ENCODE results near the gene TMPRSS5.

The TMPRSS5 gene

GRCh38 chr11:113647108-113647507 lies 59.0 kb downstream of the TMPRSS5 start:
- no peak overlapping the region for H3K27ac ChIP-seq (ENCODE audit: low read depth, low read length)
- H3K9ac ChIP-seq (ENCODE audit: low read length), result no peak overlapping the region
- no peak overlapping the region for H2BK120ac ChIP-seq (ENCODE audit: low read depth, low read length)
- no peak overlapping the region for H4K5ac ChIP-seq (ENCODE audit: low read length)
- no peak overlapping the region for H3K4ac ChIP-seq (ENCODE audit: low read depth, low read length)
- H3K27me3 ChIP-seq (ENCODE audit: insufficient read depth, low read length, poor library complexity), result no peaks in the 10 kb centered on the region
- H2BK15ac ChIP-seq (replicated peaks; ENCODE audit: low read depth), result no peak overlapping the region
- H3K79me2 ChIP-seq (ENCODE audit: control insufficient read depth, insufficient read depth, low read length), result no peaks in the 10 kb centered on the region
- H3K4me2 ChIP-seq (ENCODE audit: low read length), result no peak overlapping the region
- no CpG with 5 or more reads among the region's 3 CpGs for WGBS (ENCODE audit: extremely low coverage, insufficient coverage, low lambda C conversion rate)
- no peak overlapping the region for H3K18ac ChIP-seq (ENCODE audit: low read length)
- H4K8ac ChIP-seq (ENCODE audit: low read depth, low read length), result no peak overlapping the region
- no peaks in the 10 kb centered on the region for H3K4me1 ChIP-seq (ENCODE audit: control insufficient read depth, low read depth, low read length)
- H3K56ac ChIP-seq (ENCODE audit: low read length), result no peak overlapping the region
- H3K36me3 ChIP-seq (ENCODE audit: control insufficient read depth, insufficient read depth, low read length), result no peaks in the 10 kb centered on the region
- H3K4me3 ChIP-seq (ENCODE audit: low read length), result no peak overlapping the region
- no peak overlapping the region for H3K23ac ChIP-seq (ENCODE audit: low read length)
- no peak for DNase-seq
- H2AK5ac ChIP-seq (ENCODE audit: low read length), result no peak overlapping the region
- H2BK5ac ChIP-seq (ENCODE audit: low read length), result no peak overlapping the region
- H3K79me1 ChIP-seq (ENCODE audit: low read length), result no peaks in the 10 kb centered on the region

GRCh38 chr11:113645593-113646349 lies 60.3 kb downstream of the TMPRSS5 start:
- no peaks in the 10 kb centered on the region for H3K4me1 ChIP-seq (ENCODE audit: control insufficient read depth, low read depth, low read length)
- H3K27ac ChIP-seq (ENCODE audit: low read depth, low read length), result no peak overlapping the region
- no peak overlapping the region for H4K5ac ChIP-seq (ENCODE audit: low read length)
- H3K4me2 ChIP-seq (ENCODE audit: low read length), result no peak overlapping the region
- H3K9ac ChIP-seq (ENCODE audit: low read length), result no peak overlapping the region
- H3K4ac ChIP-seq (ENCODE audit: low read depth, low read length), result no peak overlapping the region
- H3K79me2 ChIP-seq (ENCODE audit: control insufficient read depth, insufficient read depth, low read length), result no peaks in the 10 kb centered on the region
- H3K18ac ChIP-seq (ENCODE audit: low read length), result no peak overlapping the region
- H2BK5ac ChIP-seq (ENCODE audit: low read length), result no peak overlapping the region
- H2BK120ac ChIP-seq (ENCODE audit: low read depth, low read length), result no peak overlapping the region
- no peak overlapping the region for H2BK15ac ChIP-seq (replicated peaks; ENCODE audit: low read depth)
- no peak overlapping the region for H3K56ac ChIP-seq (ENCODE audit: low read length)
- no peak overlapping the region for H3K4me3 ChIP-seq (ENCODE audit: low read length)
- H3K23ac ChIP-seq (ENCODE audit: low read length), result no peak overlapping the region
- H3K79me1 ChIP-seq (ENCODE audit: low read length), result no peaks in the 10 kb centered on the region
- no peak overlapping the region for H4K8ac ChIP-seq (ENCODE audit: low read depth, low read length)
- no peak for DNase-seq
- H3K36me3 ChIP-seq (ENCODE audit: control insufficient read depth, insufficient read depth, low read length), result no peaks in the 10 kb centered on the region
- no CpG with 5 or more reads among the region's 5 CpGs for WGBS (ENCODE audit: extremely low coverage, insufficient coverage, low lambda C conversion rate)
- H3K27me3 ChIP-seq (ENCODE audit: insufficient read depth, low read length, poor library complexity), result no peaks in the 10 kb centered on the region
- no peak overlapping the region for H2AK5ac ChIP-seq (ENCODE audit: low read length)

DNA sequence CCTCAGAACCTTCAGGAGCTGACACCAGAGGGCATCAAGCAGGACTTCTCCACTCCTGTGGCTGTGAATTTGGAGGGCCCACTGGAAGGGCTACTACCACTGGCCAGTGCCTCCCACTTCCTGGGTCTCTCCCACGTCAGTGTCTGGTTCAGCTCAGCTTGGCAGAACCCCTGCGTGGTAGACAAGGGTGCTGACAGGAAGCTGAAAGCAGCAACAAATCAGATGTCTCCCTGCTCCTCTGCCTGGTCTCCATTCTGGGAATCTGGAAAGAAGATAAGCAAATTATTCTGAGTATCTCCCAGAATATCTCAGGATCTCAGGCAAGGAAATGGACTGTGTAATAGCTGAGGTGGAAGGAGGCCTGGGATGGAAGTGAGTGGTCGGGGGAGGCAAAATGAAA lies 61.5 kb downstream of the TMPRSS5 start:
- no peaks in the 10 kb centered on the region for H3K79me2 ChIP-seq (ENCODE audit: control insufficient read depth, insufficient read depth, low read length)
- H2BK5ac ChIP-seq (ENCODE audit: low read length), result no peak overlapping the region
- no peak overlapping the region for H3K4ac ChIP-seq (ENCODE audit: low read depth, low read length)
- H3K56ac ChIP-seq (ENCODE audit: low read length), result no peak overlapping the region
- H3K36me3 ChIP-seq (ENCODE audit: control insufficient read depth, insufficient read depth, low read length), result no peaks in the 10 kb centered on the region
- no peaks in the 10 kb centered on the region for H3K4me1 ChIP-seq (ENCODE audit: control insufficient read depth, low read depth, low read length)
- H3K4me2 ChIP-seq (ENCODE audit: low read length), result no peak overlapping the region
- H4K5ac ChIP-seq (ENCODE audit: low read length), result no peak overlapping the region
- H3K27me3 ChIP-seq (ENCODE audit: insufficient read depth, low read length, poor library complexity), result no peaks in the 10 kb centered on the region
- no peak overlapping the region for H3K4me3 ChIP-seq (ENCODE audit: low read length)
- no peak overlapping the region for H2AK5ac ChIP-seq (ENCODE audit: low read length)
- H3K27ac ChIP-seq (ENCODE audit: low read depth, low read length), result no peak overlapping the region
- WGBS (ENCODE audit: extremely low coverage, insufficient coverage, low lambda C conversion rate), result no CpG with 5 or more reads among the region's 3 CpGs
- no peaks in the 10 kb centered on the region for H3K79me1 ChIP-seq (ENCODE audit: low read length)
- H4K8ac ChIP-seq (ENCODE audit: low read depth, low read length), result no peak overlapping the region
- H2BK120ac ChIP-seq (ENCODE audit: low read depth, low read length), result no peak overlapping the region
- H3K23ac ChIP-seq (ENCODE audit: low read length), result no peak overlapping the region
- no peak overlapping the region for H2BK15ac ChIP-seq (replicated peaks; ENCODE audit: low read depth)
- DNase-seq, result peak; percentile 11
- H3K9ac ChIP-seq (ENCODE audit: low read length), result no peak overlapping the region
- H3K18ac ChIP-seq (ENCODE audit: low read length), result no peak overlapping the region

- Histone ChIP-seq H4K8ac (ENCODE audit: low read depth, low read length) (no peak overlapping the region), H2BK120ac (ENCODE audit: low read depth, low read length) (no peak overlapping the region), H3K27ac (ENCODE audit: low read depth, low read length) (no peak overlapping the region), H3K27me3 (ENCODE audit: insufficient read depth, low read length, poor library complexity) (no peaks in the 10 kb centered on the region), H3K4me1 (ENCODE audit: control insufficient read depth, low read depth, low read length) (no peaks in the 10 kb centered on the region), H3K4me2 (ENCODE audit: low read length) (no peak overlapping the region), H2BK15ac (replicated peaks; ENCODE audit: low read depth) (no peak overlapping the region), H3K4me3 (ENCODE audit: low read length) (no peak overlapping the region), H3K4ac (ENCODE audit: low read depth, low read length) (no peak overlapping the region), H3K23ac (ENCODE audit: low read length) (no peak overlapping the region), H2AK5ac (ENCODE audit: low read length) (no peak overlapping the region), H3K9ac (ENCODE audit: low read length) (no peak overlapping the region), H3K36me3 (ENCODE audit: control insufficient read depth, insufficient read depth, low read length) (no peaks in the 10 kb centered on the region), H3K56ac (ENCODE audit: low read length) (no peak overlapping the region), H3K79me1 (ENCODE audit: low read length) (no peaks in the 10 kb centered on the region), H4K5ac (ENCODE audit: low read length) (no peak overlapping the region), H3K79me2 (ENCODE audit: control insufficient read depth, insufficient read depth, low read length) (no peaks in the 10 kb centered on the region), H2BK5ac (ENCODE audit: low read length) (no peak overlapping the region), H3K18ac (ENCODE audit: low read length) (no peak overlapping the region)
- no CpG with 5 or more reads among the region's 5 CpGs for WGBS (ENCODE audit: extremely low coverage, insufficient coverage, low lambda C conversion rate)
- no peak for DNase-seq
Measured at GRCh38 chr11:113643701-113644100, 62.4 kb downstream of the TMPRSS5 start.

DNA sequence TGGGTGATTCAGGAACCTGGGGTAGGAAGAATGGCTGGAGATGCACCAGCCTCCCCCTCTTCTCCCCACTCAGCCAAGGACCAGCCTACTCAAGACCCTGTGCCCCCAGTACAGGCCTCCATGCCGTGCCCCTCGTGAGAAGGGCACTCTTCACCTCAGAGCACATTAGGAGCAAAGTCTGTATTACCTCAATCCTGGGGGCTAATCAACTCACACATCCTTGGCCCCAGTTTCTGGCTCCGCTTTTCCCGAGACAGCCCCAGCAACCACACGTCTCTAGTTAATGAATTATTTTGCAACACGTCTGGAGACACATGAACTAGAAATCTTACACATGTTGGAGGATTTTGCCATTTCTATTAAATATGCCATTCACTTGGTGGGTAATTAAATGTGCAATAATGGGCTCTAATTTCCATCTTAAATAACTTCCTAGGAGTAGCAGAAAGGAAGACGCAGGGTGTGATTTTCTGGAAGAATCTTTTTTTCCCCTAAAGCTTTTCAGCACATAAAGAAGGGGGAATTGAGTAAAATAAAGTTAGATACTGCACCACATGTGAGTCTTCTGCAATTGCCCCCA lies 63.0 kb downstream of the TMPRSS5 start:
- no peak overlapping the region for H3K23ac ChIP-seq (ENCODE audit: low read length)
- H3K4ac ChIP-seq (ENCODE audit: low read depth, low read length), result no peak overlapping the region
- no peak overlapping the region for H3K27ac ChIP-seq (ENCODE audit: low read depth, low read length)
- no peak overlapping the region for H4K5ac ChIP-seq (ENCODE audit: low read length)
- no peak overlapping the region for H2BK120ac ChIP-seq (ENCODE audit: low read depth, low read length)
- H3K36me3 ChIP-seq (ENCODE audit: control insufficient read depth, insufficient read depth, low read length), result no peaks in the 10 kb centered on the region
- no peak overlapping the region for H2BK15ac ChIP-seq (replicated peaks; ENCODE audit: low read depth)
- H2AK5ac ChIP-seq (ENCODE audit: low read length), result no peak overlapping the region
- H3K4me1 ChIP-seq (ENCODE audit: control insufficient read depth, low read depth, low read length), result no peaks in the 10 kb centered on the region
- no peaks in the 10 kb centered on the region for H3K79me1 ChIP-seq (ENCODE audit: low read length)
- H3K27me3 ChIP-seq (ENCODE audit: insufficient read depth, low read length, poor library complexity), result no peaks in the 10 kb centered on the region
- no peaks in the 10 kb centered on the region for H3K79me2 ChIP-seq (ENCODE audit: control insufficient read depth, insufficient read depth, low read length)
- H3K9ac ChIP-seq (ENCODE audit: low read length), result no peak overlapping the region
- H3K4me2 ChIP-seq (ENCODE audit: low read length), result no peak overlapping the region
- no peak for DNase-seq
- no peak overlapping the region for H3K4me3 ChIP-seq (ENCODE audit: low read length)
- H4K8ac ChIP-seq (ENCODE audit: low read depth, low read length), result no peak overlapping the region
- no peak overlapping the region for H3K56ac ChIP-seq (ENCODE audit: low read length)
- H3K18ac ChIP-seq (ENCODE audit: low read length), result no peak overlapping the region
- H2BK5ac ChIP-seq (ENCODE audit: low read length), result no peak overlapping the region
- no CpG with 5 or more reads among the region's 7 CpGs for WGBS (ENCODE audit: extremely low coverage, insufficient coverage, low lambda C conversion rate)

DNA sequence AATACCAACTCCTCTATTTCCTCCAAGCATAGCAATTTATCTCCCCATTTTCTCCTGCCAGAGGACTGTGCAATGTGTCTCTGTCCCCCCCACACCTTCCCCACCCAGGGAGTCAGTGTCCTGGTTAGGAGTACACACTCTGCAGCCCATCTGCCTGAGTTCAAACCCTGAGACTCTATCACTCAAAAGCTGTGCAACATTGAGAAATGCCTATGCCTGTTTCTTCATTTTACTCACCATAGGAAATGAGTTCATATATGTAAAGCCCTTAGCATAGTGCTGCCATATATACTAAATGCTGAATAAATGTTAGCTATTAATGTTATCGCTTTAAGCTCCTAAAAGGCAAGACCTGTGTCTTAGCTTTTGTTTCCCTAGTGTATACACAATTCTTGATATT lies 64.0 kb downstream of the TMPRSS5 start:
- Histone ChIP-seq H3K4ac (ENCODE audit: low read depth, low read length) (no peak overlapping the region), H2BK120ac (ENCODE audit: low read depth, low read length) (no peak overlapping the region), H2AK5ac (ENCODE audit: low read length) (no peak overlapping the region), H3K27ac (ENCODE audit: low read depth, low read length) (no peak overlapping the region), H3K18ac (ENCODE audit: low read length) (no peak overlapping the region), H2BK15ac (replicated peaks; ENCODE audit: low read depth) (no peak overlapping the region), H3K36me3 (ENCODE audit: control insufficient read depth, insufficient read depth, low read length) (no peaks in the 10 kb centered on the region), H3K4me2 (ENCODE audit: low read length) (no peak overlapping the region), H3K56ac (ENCODE audit: low read length) (no peak overlapping the region), H3K23ac (ENCODE audit: low read length) (no peak overlapping the region), H4K8ac (ENCODE audit: low read depth, low read length) (no peak overlapping the region), H3K79me2 (ENCODE audit: control insufficient read depth, insufficient read depth, low read length) (no peaks in the 10 kb centered on the region), H3K9ac (ENCODE audit: low read length) (no peak overlapping the region), H3K79me1 (ENCODE audit: low read length) (no peaks in the 10 kb centered on the region), H3K4me1 (ENCODE audit: control insufficient read depth, low read depth, low read length) (no peaks in the 10 kb centered on the region), H3K27me3 (ENCODE audit: insufficient read depth, low read length, poor library complexity) (no peaks in the 10 kb centered on the region), H2BK5ac (ENCODE audit: low read length) (no peak overlapping the region), H4K5ac (ENCODE audit: low read length) (no peak overlapping the region), H3K4me3 (ENCODE audit: low read length) (no peak overlapping the region)
- WGBS (ENCODE audit: extremely low coverage, insufficient coverage, low lambda C conversion rate), result no CpG with 5 or more reads among the region's 1 CpG
- DNase-seq, result no peak
